HEK293 (cell line): ENCODE results near the gene TOPAZ1.

ENCODE experiments used
- CTCF ChIP-seq: fragments of 450-650 bp; formaldehyde crosslinking; IDR thresholded peaks from 2 replicates; pipeline ENCODE4 v1.5.1; 2016; ENCODE audit warnings: missing biosample characterization, missing genetic modification characterization
- MYNN ChIP-seq: fragments of 450-650 bp; formaldehyde crosslinking; IDR thresholded peaks from 2 replicates; pipeline ENCODE4 v1.5.1; 2016; ENCODE audit warnings: missing biosample characterization, missing genetic modification characterization, borderline replicate concordance
- MZF1 ChIP-seq: fragments of 450-650 bp; formaldehyde crosslinking; IDR thresholded peaks from 2 replicates; pipeline ENCODE4 v1.5.1; 2017; ENCODE audit warnings: missing biosample characterization, missing genetic modification characterization, borderline replicate concordance
- SP2 ChIP-seq: fragments of 450-650 bp; formaldehyde crosslinking; IDR thresholded peaks from 2 replicates; pipeline ENCODE4 v1.5.1; 2016; ENCODE audit warnings: missing biosample characterization, missing genetic modification characterization
- ZBTB21 ChIP-seq: fragments of 450-650 bp; formaldehyde crosslinking; IDR thresholded peaks from 2 replicates; pipeline ENCODE4 v1.5.1; 2017; ENCODE audit warnings: missing biosample characterization, missing genetic modification characterization
- ZEB2 ChIP-seq: fragments of 450-650 bp; formaldehyde crosslinking; IDR thresholded peaks from 2 replicates; pipeline ENCODE4 v1.5.1; 2016; ENCODE audit warnings: missing biosample characterization, missing genetic modification characterization
- ZNF2 ChIP-seq: fragments of 450-650 bp; formaldehyde crosslinking; IDR thresholded peaks from 2 replicates; pipeline ENCODE4 v1.5.1; 2016; ENCODE audit warnings: missing biosample characterization, missing genetic modification characterization
- ZNF214 ChIP-seq: fragments of 450-650 bp; formaldehyde crosslinking; IDR thresholded peaks from 2 replicates; pipeline ENCODE4 v1.5.1; 2017; ENCODE audit warnings: missing biosample characterization, mild to moderate bottlenecking, missing genetic modification characterization, borderline replicate concordance
- ZNF24 ChIP-seq: fragments of 450-650 bp; formaldehyde crosslinking; IDR thresholded peaks from 2 replicates; pipeline ENCODE4 v1.5.1; 2016; ENCODE audit warnings: missing biosample characterization, missing genetic modification characterization
- ZNF660 ChIP-seq: fragments of 450-650 bp; IDR thresholded peaks from 2 replicates; pipeline ENCODE4 v1.5.1; 2018; ENCODE audit warnings: missing biosample characterization, mild to moderate bottlenecking, missing genetic modification characterization
- TF ChIP-seq, protein P1 (sequence below): fragments of 450-650 bp; formaldehyde crosslinking; IDR thresholded peaks from 2 replicates; pipeline ENCODE4 v1.5.1; 2016; ENCODE audit warnings: missing biosample characterization, missing genetic modification characterization, borderline replicate concordance
- TF ChIP-seq, protein P2 (sequence below): fragments of 450-650 bp; formaldehyde crosslinking; IDR thresholded peaks from 2 replicates; pipeline ENCODE4 v1.5.1; 2016; ENCODE audit warnings: missing biosample characterization, missing genetic modification characterization
- TF ChIP-seq, protein P3 (sequence below): fragments of 450-650 bp; formaldehyde crosslinking; IDR thresholded peaks from 2 replicates; pipeline ENCODE4 v1.5.1; 2017; ENCODE audit warnings: missing biosample characterization, missing genetic modification characterization

DNA sequence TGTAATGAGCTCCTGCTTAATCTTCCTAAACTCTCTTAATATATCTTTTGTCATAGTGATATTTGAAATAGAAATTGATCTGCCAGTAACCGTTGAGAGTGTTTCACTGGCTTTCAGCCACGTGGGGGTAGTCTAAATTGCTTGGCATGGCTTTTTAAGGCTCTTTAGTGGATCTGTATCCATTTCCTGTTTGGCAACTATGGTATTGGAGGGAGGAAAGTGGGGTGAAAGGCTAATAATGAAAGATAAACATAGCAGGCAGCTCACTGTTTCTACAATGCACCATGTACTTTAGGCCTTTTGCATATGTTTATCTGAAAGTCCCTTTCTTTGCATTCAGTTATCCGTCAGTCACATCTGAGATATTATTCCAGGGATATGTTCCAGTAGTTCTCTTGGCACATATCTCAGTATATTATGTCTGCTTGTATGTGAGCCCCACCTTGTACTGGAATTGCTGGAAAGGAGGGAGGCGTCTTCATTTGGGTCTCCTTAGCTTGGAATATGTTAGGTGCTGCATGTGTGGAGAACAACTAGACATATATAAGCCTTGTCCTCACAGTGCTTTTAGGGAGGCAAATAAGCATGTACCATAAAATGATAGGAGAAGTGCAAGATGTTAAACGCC, 10.8 kb downstream of the TOPAZ1 start:
- no peak for TF ChIP-seq CTCF (tag by site-specific recombination)
- TF ChIP-seq MZF1 (tag by site-specific recombination) = no peak
- TF ChIP-seq ZNF214 (tag by site-specific recombination) = no peak
- TF ChIP-seq, protein P1, sequence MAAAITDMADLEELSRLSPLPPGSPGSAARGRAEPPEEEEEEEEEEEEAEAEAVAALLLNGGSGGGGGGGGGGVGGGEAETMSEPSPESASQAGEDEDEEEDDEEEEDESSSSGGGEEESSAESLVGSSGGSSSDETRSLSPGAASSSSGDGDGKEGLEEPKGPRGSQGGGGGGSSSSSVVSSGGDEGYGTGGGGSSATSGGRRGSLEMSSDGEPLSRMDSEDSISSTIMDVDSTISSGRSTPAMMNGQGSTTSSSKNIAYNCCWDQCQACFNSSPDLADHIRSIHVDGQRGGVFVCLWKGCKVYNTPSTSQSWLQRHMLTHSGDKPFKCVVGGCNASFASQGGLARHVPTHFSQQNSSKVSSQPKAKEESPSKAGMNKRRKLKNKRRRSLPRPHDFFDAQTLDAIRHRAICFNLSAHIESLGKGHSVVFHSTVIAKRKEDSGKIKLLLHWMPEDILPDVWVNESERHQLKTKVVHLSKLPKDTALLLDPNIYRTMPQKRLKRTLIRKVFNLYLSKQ (tag by site-specific recombination) = no peak
- TF ChIP-seq, protein P2, sequence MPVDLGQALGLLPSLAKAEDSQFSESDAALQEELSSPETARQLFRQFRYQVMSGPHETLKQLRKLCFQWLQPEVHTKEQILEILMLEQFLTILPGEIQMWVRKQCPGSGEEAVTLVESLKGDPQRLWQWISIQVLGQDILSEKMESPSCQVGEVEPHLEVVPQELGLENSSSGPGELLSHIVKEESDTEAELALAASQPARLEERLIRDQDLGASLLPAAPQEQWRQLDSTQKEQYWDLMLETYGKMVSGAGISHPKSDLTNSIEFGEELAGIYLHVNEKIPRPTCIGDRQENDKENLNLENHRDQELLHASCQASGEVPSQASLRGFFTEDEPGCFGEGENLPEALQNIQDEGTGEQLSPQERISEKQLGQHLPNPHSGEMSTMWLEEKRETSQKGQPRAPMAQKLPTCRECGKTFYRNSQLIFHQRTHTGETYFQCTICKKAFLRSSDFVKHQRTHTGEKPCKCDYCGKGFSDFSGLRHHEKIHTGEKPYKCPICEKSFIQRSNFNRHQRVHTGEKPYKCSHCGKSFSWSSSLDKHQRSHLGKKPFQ = no peak
- no peak for TF ChIP-seq ZEB2 (tag by site-specific recombination)
- TF ChIP-seq SP2 = no peak
- TF ChIP-seq MYNN (tag by site-specific recombination) = no peak
- TF ChIP-seq ZBTB21 (tag by site-specific recombination) = no peak
- TF ChIP-seq ZNF660 (tag by site-specific recombination) = no peak
- no peak for TF ChIP-seq ZNF2 (tag by site-specific recombination)
- TF ChIP-seq ZNF24 (tag by site-specific recombination) = no peak
- TF ChIP-seq, protein P3, sequence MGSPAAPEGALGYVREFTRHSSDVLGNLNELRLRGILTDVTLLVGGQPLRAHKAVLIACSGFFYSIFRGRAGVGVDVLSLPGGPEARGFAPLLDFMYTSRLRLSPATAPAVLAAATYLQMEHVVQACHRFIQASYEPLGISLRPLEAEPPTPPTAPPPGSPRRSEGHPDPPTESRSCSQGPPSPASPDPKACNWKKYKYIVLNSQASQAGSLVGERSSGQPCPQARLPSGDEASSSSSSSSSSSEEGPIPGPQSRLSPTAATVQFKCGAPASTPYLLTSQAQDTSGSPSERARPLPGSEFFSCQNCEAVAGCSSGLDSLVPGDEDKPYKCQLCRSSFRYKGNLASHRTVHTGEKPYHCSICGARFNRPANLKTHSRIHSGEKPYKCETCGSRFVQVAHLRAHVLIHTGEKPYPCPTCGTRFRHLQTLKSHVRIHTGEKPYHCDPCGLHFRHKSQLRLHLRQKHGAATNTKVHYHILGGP (tag by site-specific recombination) = no peak
